Prostate gland (tissue), 2 donors: Measurements from ENCODE around the gene TXNL1. TPM values are rescaled to one million over a fixed set of nuclear protein-coding genes. Genes with fewer than 3 reads are reported as not detected.
"Not testable (repeated sequence)": the region's sequence is repeated elsewhere in the genome, so short reads cannot be mapped to it uniquely, and the experiment has no call there.

Experiments
- DNase-seq: peaks from one replicate; pipeline ENCODE4 v3.0.0-alpha.2; 2019; ENCODE audit warnings: low spot score
- H3K27ac ChIP-seq, 2 donors: fragments of 200-600 bp; sonication (generic); 2 replicates each; pipeline ENCODE4 v1.5.1; 2017 to 2019
- H3K27me3 ChIP-seq: fragments of 200-600 bp; sonication (generic); replicated peaks from 2 replicates; pipeline ENCODE4 v1.5.1; 2019; ENCODE audit not compliant: insufficient read depth
- H3K36me3 ChIP-seq, 2 donors: fragments of 200-600 bp; sonication (generic); 1 replicate in 1 of 2; 2 replicates in 1 of 2; pipeline versions ENCODE4 v1.5.1 to v1.8.1; 2017 to 2019
- H3K4me1 ChIP-seq: fragments of 200-600 bp; sonication (generic); replicated peaks from 2 replicates; pipeline ENCODE4 v1.5.1; 2019
- H3K4me3 ChIP-seq, 2 donors: fragments of 200-600 bp; sonication (generic); 2 replicates each; pipeline ENCODE4 v1.5.1; 2017 to 2019
- H3K9me3 ChIP-seq: fragments of 200-600 bp; sonication (generic); 2 replicates; pipeline ENCODE4 v1.5.1; 2017
- CTCF ChIP-seq, 4 experiments: fragments of 200-600 bp in 2 of 4; fragments of 450-650 bp in 2 of 4; sonication (generic) in 2 of 4; IDR thresholded peaks; 1 replicate in 3 of 4; 2 replicates in 1 of 4; pipeline ENCODE4 v1.5.1; 2016 to 2019; ENCODE audit warnings: antibody characterized with exemption in 4 of 4, mild to moderate bottlenecking in 2 of 4, moderate library complexity in 2 of 4
- POLR2A ChIP-seq: fragments of 450-650 bp; IDR thresholded peaks from one replicate; pipeline ENCODE4 v1.6.1; 2016; ENCODE audit warnings: antibody characterized with exemption, mild to moderate bottlenecking
- POLR2AphosphoS5 ChIP-seq: sonication (generic); formaldehyde crosslinking; IDR thresholded peaks from one replicate; pipeline ENCODE4 v1.6.1; 2017; ENCODE audit warnings: antibody characterized with exemption
- WGBS: methylation state at CpG from one replicate; pipeline ENCODE4 v1.1.5; 2018; 5-methylcytosine and 5-hydroxymethylcytosine counted together
- intact Hi-C: fragments of 100-400 bp; cut with DNase I; formaldehyde crosslinking; loops from one replicate; pipeline ENCODE4 v1.14.2; 2022
- total RNA-seq, 2 donors: library from RNA; depleted of rRNA; stranded (reverse); fragments of >200 nt; gene quantifications; one replicate each; pipeline ENCODE4 v1.1.0, GENCODE V29; 2016

TXNL1 gene
- total RNA-seq, 2 donors from 2014 or later, result 56.1 to 56.3 TPM

DNA sequence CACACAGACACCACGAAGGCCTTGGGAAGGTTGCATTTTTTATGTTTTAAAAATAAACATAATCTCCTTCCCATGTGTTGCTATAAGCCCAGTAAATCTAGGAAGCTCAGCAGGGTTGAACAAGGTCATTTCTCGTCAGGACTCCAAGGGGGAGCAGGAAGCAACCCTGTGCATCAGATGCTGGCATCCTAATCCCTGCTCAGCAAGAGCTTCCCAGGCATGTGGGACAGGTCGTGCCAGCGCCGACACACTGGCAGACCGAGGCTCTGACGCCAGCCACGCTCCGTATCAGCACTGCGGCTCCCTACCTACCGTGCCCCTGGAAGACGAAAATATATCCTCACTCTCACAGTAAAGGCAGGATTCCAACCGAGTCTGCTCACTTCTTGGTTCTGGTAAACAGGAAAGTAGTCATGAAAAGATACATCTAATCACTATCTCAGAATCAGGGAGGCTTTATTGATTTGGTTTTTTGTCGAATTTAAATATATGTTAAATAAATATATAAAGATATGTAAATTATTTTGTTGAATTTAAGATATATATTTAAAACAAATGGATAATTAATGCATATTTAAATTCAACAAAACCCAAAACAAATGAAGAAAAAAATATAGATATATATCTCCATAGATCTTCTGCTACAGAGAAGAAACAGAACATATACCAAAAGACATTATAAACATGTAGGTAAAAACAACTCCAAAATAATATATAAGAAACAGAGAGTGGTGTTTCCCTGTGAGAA, 61.4 kb downstream of the TXNL1 start:
- Histone ChIP-seq H3K4me3 (no peak overlapping the region), H3K27ac (no peak overlapping the region), H3K4me1 (no peaks in the 10 kb centered on the region), H3K9me3 (no peaks in the 10 kb centered on the region), H3K36me3 (no peaks in the 10 kb centered on the region), H3K27me3 (no peaks in the 10 kb centered on the region)
- TF ChIP-seq CTCF (IDR thresholded peaks at IDR 0.05), result no peak
- no peak for DNase-seq
- intact Hi-C loops, result loop anchor here (5.0 to 10.0 kb wide), 2 partner anchors 1160 to 1232 kb away; no protein-coding TSS in a partner anchor
- WGBS, result 58% methylated on average over 14 of the region's 14 CpGs

DNA sequence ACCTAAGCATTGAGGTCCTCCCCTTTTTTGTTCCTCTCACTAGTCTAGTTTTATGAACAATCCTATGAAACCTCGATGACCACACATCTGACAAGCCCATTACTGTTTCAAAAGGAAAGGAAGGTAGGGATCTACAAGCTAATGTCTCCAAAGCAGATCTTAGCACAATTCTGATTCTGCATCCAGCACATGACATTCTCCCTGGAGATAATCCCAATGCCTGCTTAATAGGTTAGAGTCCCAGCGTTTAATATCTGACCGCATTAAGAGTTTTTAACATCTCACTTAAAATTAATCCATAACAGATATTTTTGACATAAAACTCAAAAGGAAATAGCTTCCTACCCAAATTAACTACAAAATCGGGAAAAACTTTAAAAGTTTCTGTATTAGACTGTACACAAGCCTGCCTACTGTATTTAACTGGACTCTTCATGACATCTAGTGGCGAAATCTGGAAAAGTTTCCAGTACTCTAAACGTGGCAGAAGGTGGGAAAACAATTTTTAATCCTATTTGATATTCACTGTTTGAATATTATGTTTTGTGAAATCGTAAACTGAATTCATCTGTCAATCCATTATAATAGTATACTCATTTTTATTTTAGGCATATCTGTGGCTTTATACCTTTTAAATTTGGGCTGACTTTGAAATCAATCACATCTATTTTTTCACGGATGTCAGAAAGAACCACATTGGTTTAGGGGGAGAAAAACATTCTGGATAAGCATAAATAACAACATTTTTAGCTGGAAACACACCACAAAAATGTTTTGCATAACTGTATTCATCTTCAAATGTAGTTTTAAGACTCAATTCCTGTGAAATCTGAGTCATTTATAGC, 62.4 kb downstream of the TXNL1 start:
- Histone ChIP-seq H3K9me3 (no peaks in the 10 kb centered on the region), H3K36me3 (no peaks in the 10 kb centered on the region), H3K4me3 (no peak overlapping the region), H3K27ac (no peak overlapping the region), H3K27me3 (no peaks in the 10 kb centered on the region), H3K4me1 (no peaks in the 10 kb centered on the region)
- DNase-seq, result no peak
- WGBS, result 31% methylated on average over 8 of the region's 8 CpGs
- intact Hi-C loops, result loop anchor here (2.0 to 10.0 kb wide), 3 partner anchors 1159 to 1341 kb away; no protein-coding TSS in a partner anchor
- TF ChIP-seq CTCF (IDR thresholded peaks at IDR 0.05) (peak; percentile 26 to 82 (median 72)), POLR2A (no peak)

GRCh38 chr18:56574861-56575260, 63.5 kb downstream of the TXNL1 start:
- TF ChIP-seq POLR2AphosphoS5, result peak; percentile 8
- no peak for TF ChIP-seq CTCF (IDR thresholded peaks at IDR 0.05)
- no peaks in the 10 kb centered on the region for H3K9me3 ChIP-seq
- H3K4me1 ChIP-seq, result no peaks in the 10 kb centered on the region
- intact Hi-C loops, result loop anchor here (2.0 to 10.0 kb wide), 3 partner anchors 1158 to 1340 kb away; no protein-coding TSS in a partner anchor
- no peaks in the 10 kb centered on the region for H3K27me3 ChIP-seq
- no peaks in the 10 kb centered on the region for H3K36me3 ChIP-seq
- H3K27ac ChIP-seq, result no peak overlapping the region
- H3K4me3 ChIP-seq, result no peak overlapping the region
- WGBS, result 17% methylated on average over 3 of the region's 3 CpGs
- no peak for DNase-seq

GRCh38 chr18:56572267-56572666, 66.1 kb downstream of the TXNL1 start:
- DNase-seq, H3K36me3 ChIP-seq, H3K4me1 ChIP-seq, H3K4me3 ChIP-seq, H3K27ac ChIP-seq, H3K9me3 ChIP-seq, H3K27me3 ChIP-seq: not testable (repeated sequence)
- 96% methylated on average over 30 of the region's 36 CpGs for WGBS
- intact Hi-C loops, result loop anchor here (10.0 kb wide), 1 partner anchor 1227 kb away; no protein-coding TSS in a partner anchor

- WGBS, result 61% methylated on average over 3 of the region's 3 CpGs
- TF ChIP-seq POLR2AphosphoS5 (no peak), POLR2A (no peak), CTCF (IDR thresholded peaks at IDR 0.05) (no peak)
Measured at GRCh38 chr18:56570978-56571377, 67.4 kb downstream of the TXNL1 start.

More at GRCh38 chr18:56570978-56571377, 67.4 kb downstream of the TXNL1 start:
- Histone ChIP-seq H3K9me3 (no peaks in the 10 kb centered on the region), H3K4me3 (no peak overlapping the region), H3K36me3 (no peaks in the 10 kb centered on the region), H3K27me3 (no peaks in the 10 kb centered on the region), H3K27ac (no peak overlapping the region), H3K4me1 (no peaks in the 10 kb centered on the region)
- no peak for DNase-seq
- intact Hi-C loops, result loop anchor here (10.0 kb wide), 1 partner anchor 1226 kb away; no protein-coding TSS in a partner anchor
